ENCODE data around the gene PARN. TPM values are rescaled to one million over a fixed set of nuclear protein-coding genes. Genes with fewer than 3 reads are reported as not detected.
A peak's percentile ranks its signal among the peaks of the same experiment; 100 is the strongest.
"Not testable (repeated sequence)": the region's sequence is repeated elsewhere in the genome, so short reads cannot be mapped to it uniquely, and the experiment has no call there.

Gene PARN
- 10 to 100 TPM; 32.7 to 39.3 (median 34.5) TPM for polyA plus RNA-seq (ENCODE audit: insufficient read length in 4 of 4)

- DNase-seq (ENCODE audit: low read depth in 4 of 4, low spot score in 3 of 4): peak; percentile 85 to 90 (median 88)
These were observed at the start of gene PARN for GRCh38 chr16:14629919-14630619. TSS of gene PARN (minus strand) at chr16:14630260. CDS start at chr16:14630125, 135 bp downstream.

- no peak for DNase-seq (ENCODE audit: low read depth in 4 of 4, low spot score in 3 of 4)
These were observed 48.9 kb upstream of the PARN start for GRCh38 chr16:14678748-14679497.

- no peak for DNase-seq (ENCODE audit: low read depth in 4 of 4, low spot score in 3 of 4)
These were observed 47.6 kb upstream of the PARN start for GRCh38 chr16:14677627-14678026.

GRCh38 chr16:14676633-14677032 is 46.6 kb upstream of the PARN start:
- no peak for DNase-seq (ENCODE audit: low read depth in 4 of 4, low spot score in 3 of 4)

GRCh38 chr16:14672403-14672971 is 42.4 kb upstream of the PARN start:
- no peak for DNase-seq (ENCODE audit: low read depth in 4 of 4, low spot score in 3 of 4)

- DNase-seq (ENCODE audit: low read depth in 4 of 4, low spot score in 3 of 4): no peak
These were observed 39.7 kb upstream of the PARN start for GRCh38 chr16:14669776-14670175.

GRCh38 chr16:14668556-14669223 is 38.6 kb upstream of the PARN start:
- no peak for DNase-seq (ENCODE audit: low read depth in 4 of 4, low spot score in 3 of 4)

- DNase-seq (ENCODE audit: low read depth in 4 of 4, low spot score in 3 of 4): no peak
These were observed 37.5 kb upstream of the PARN start for GRCh38 chr16:14667347-14668266.

GRCh38 chr16:14658063-14658462 is 28.0 kb upstream of the PARN start:
- no peak for DNase-seq (ENCODE audit: low read depth in 4 of 4, low spot score in 3 of 4)

- DNase-seq (ENCODE audit: low read depth in 4 of 4, low spot score in 3 of 4): no peak
These were observed 22.7 kb upstream of the PARN start for GRCh38 chr16:14652726-14653125.

GRCh38 chr16:14650629-14651028 is 20.6 kb upstream of the PARN start:
- DNase-seq (ENCODE audit: low read depth in 4 of 4, low spot score in 3 of 4): no peak

- DNase-seq (ENCODE audit: low read depth in 4 of 4, low spot score in 3 of 4): no peak
These were observed 19.8 kb upstream of the PARN start for GRCh38 chr16:14649816-14650215.

- no peak for DNase-seq (ENCODE audit: low read depth in 4 of 4, low spot score in 3 of 4)
These were observed 11.9 kb upstream of the PARN start for GRCh38 chr16:14641926-14642325.

GRCh38 chr16:14641206-14641605 is 11.1 kb upstream of the PARN start:
- DNase-seq (ENCODE audit: low read depth in 4 of 4, low spot score in 3 of 4): no peak

GRCh38 chr16:14640538-14640937 is 10.5 kb upstream of the PARN start:
- DNase-seq (ENCODE audit: low read depth in 4 of 4, low spot score in 3 of 4): no peak

- DNase-seq (ENCODE audit: low read depth in 4 of 4, low spot score in 3 of 4): not testable (repeated sequence)
These were observed 6.8 kb upstream of the PARN start for GRCh38 chr16:14636951-14637240.

GRCh38 chr16:14636179-14636950 is 6.3 kb upstream of the PARN start:
- not testable (repeated sequence) for DNase-seq (ENCODE audit: low read depth in 4 of 4, low spot score in 3 of 4)

GRCh38 chr16:14635395-14636165 is 5.5 kb upstream of the PARN start:
- no peak for DNase-seq (ENCODE audit: low read depth in 4 of 4, low spot score in 3 of 4)

- DNase-seq (ENCODE audit: low read depth in 4 of 4, low spot score in 3 of 4): no peak
These were observed 4.3 kb upstream of the PARN start for GRCh38 chr16:14634389-14634725.

All from left renal pelvis (tissue), 4 donors.